HG03108 (cell line): ENCODE data around the gene CRTC3.

Source experiments
- ATAC-seq: cut with Tn5 transposase; IDR thresholded peaks from one replicate; pipeline ENCODE4 v1.9.1; 2021; ENCODE audit warnings: moderate library complexity; ENCODE audit not compliant: unreplicated experiment

The CRTC3 gene

DNA sequence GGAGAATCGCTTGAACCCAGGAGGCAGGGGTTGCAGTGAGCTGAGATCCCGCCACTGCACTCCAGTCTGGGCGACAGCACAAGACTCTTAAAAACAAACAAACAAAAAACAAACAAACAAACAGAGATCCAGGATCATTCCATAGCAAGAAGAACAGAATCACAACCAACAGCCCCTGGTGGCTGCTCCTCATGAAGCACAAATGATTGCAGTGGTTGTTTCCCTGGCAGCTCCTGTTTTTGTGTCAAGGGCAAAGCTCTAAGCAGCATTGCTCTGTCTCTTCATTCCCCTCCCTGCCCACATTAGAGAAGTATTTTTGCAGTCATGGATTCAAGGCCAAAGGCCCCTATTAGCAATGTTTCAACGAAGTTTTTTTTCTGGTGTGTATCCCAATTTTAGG is 161.6 kb downstream of the CRTC3 start:
- no peak for ATAC-seq

GRCh38 chr15:90691982-90692773 is 162.5 kb downstream of the CRTC3 start:
- peak; percentile 50 for ATAC-seq
